Dermis blood vessel endothelial cell (primary cell): ENCODE measurements around the gene PSMD13. TPM values are rescaled to one million over a fixed set of nuclear protein-coding genes. Genes with fewer than 3 reads are reported as not detected.
"Not testable (repeated sequence)": the region's sequence is repeated elsewhere in the genome, so short reads cannot be mapped to it uniquely, and the experiment has no call there.

Experiments
- DNase-seq: peaks from one replicate; pipeline ENCODE4 v3.0.0; 2010
- total RNA-seq: library from RNA; depleted of rRNA; stranded (reverse); fragments of >200 nt; gene quantifications from 2 replicates; pipeline ENCODE4 v1.2.3, GENCODE V29; 2014

PSMD13 gene
- total RNA-seq, 1 donor from 2014 or later: 183 TPM

- no peak for DNase-seq
Measured at GRCh38 chr11:218815-219593, 17.8 kb upstream of the PSMD13 start.

GRCh38 chr11:220641-221215 is 16.0 kb upstream of the PSMD13 start:
- not testable (repeated sequence) for DNase-seq

- no peak for DNase-seq
Measured at GRCh38 chr11:221539-221938, 15.2 kb upstream of the PSMD13 start.

- DNase-seq: no peak
Measured at GRCh38 chr11:221998-222789, 14.6 kb upstream of the PSMD13 start.

- no peak for DNase-seq
Measured at GRCh38 chr11:223026-223789, 13.6 kb upstream of the PSMD13 start.

- no peak for DNase-seq
Measured at GRCh38 chr11:223884-224283, 12.9 kb upstream of the PSMD13 start.

- DNase-seq: no peak
Measured at GRCh38 chr11:224424-224823, 12.4 kb upstream of the PSMD13 start.

GRCh38 chr11:225734-226453 is 10.9 kb upstream of the PSMD13 start:
- DNase-seq: peak; percentile 36

GRCh38 chr11:227824-228379 is 8.9 kb upstream of the PSMD13 start:
- no peak for DNase-seq

- no peak for DNase-seq
Measured at GRCh38 chr11:230431-230830, 6.3 kb upstream of the PSMD13 start.

- DNase-seq: no peak
Measured at GRCh38 chr11:232783-233565, 3.8 kb upstream of the PSMD13 start.

GRCh38 chr11:235180-235579 is 1.6 kb upstream of the PSMD13 start:
- no peak for DNase-seq

- DNase-seq: peak; percentile 43
Measured at GRCh38 chr11:235609-235996, 1.2 kb upstream of the PSMD13 start.

- DNase-seq: peak; percentile 85
Measured at GRCh38 chr11:235997-236773, 591 bp upstream of the PSMD13 start, which contains the start of gene SIRT3. TSS of gene SIRT3 (minus strand) at chr11:236342. CDS start at chr11:236328, 14 bp downstream.

- not testable (repeated sequence) for DNase-seq
Measured at GRCh38 chr11:238346-238745, 1.6 kb downstream of the PSMD13 start.

GRCh38 chr11:240315-240714 is 3.5 kb downstream of the PSMD13 start:
- DNase-seq: no peak

- no peak for DNase-seq
Measured at GRCh38 chr11:241634-242033, 4.9 kb downstream of the PSMD13 start.

- no peak for DNase-seq
Measured at GRCh38 chr11:244376-244775, 7.6 kb downstream of the PSMD13 start.

- no peak for DNase-seq
Measured at GRCh38 chr11:249062-249461, 12.3 kb downstream of the PSMD13 start.

GRCh38 chr11:250274-250673 is 13.5 kb downstream of the PSMD13 start:
- no peak for DNase-seq
